ENCODE results near the gene FYB1.

Gene FYB1

GRCh38 chr5:39055768-39056398, 163.5 kb downstream of the FYB1 start:
- DNase-seq (ENCODE audit: low read depth, low spot score), result no peak
